Chondrocyte (in vitro differentiated cells): ENCODE data around the gene ADAMTS14. TPM values are rescaled to one million over a fixed set of nuclear protein-coding genes. Genes with fewer than 3 reads are reported as not detected.
"Not testable (repeated sequence)": the region's sequence is repeated elsewhere in the genome, so short reads cannot be mapped to it uniquely, and the experiment has no call there.

Experiments
- DNase-seq: peaks from one replicate; pipeline ENCODE4 v3.0.0; 2021; ENCODE audit warnings: mixed read lengths, low spot score
- H3K27ac Mint-ChIP-seq: one replicate; pipeline ENCODE4 v1.8.0; 2021; ENCODE audit warnings: mild to moderate bottlenecking, moderate library complexity, mixed read lengths; ENCODE audit not compliant: unreplicated experiment
- H3K27me3 Mint-ChIP-seq: 2 replicates; pipeline ENCODE4 v1.8.0; 2021; ENCODE audit warnings: low read depth, mixed read lengths
- H3K36me3 Mint-ChIP-seq: 2 replicates; pipeline ENCODE4 v1.8.0; 2021; ENCODE audit warnings: low read depth, mixed read lengths
- H3K4me1 Mint-ChIP-seq: 2 replicates; pipeline ENCODE4 v1.8.0; 2021; ENCODE audit warnings: low read depth, mild to moderate bottlenecking, mixed read lengths
- H3K4me3 Mint-ChIP-seq: one replicate; pipeline ENCODE4 v1.8.0; 2021; ENCODE audit warnings: mild to moderate bottlenecking, moderate library complexity, mixed read lengths; ENCODE audit not compliant: unreplicated experiment
- H3K9me3 Mint-ChIP-seq: 2 replicates; pipeline ENCODE4 v1.8.0; 2021; ENCODE audit warnings: low read depth, mixed read lengths
- total RNA-seq: library from RNA; stranded (reverse); gene quantifications from 3 replicates; pipeline ENCODE4 v1.2.1, GENCODE V29; 2021
- TF ChIP-seq, protein P1 (sequence below): fragments of 200-600 bp; sonication (generic); IDR thresholded peaks from 2 replicates; pipeline ENCODE4 v1.5.0; 2021; ENCODE audit warnings: antibody characterized with exemption, mild to moderate bottlenecking, moderate library complexity

ADAMTS14 gene
- total RNA-seq, 1 donor from 2014 or later = 7.7 TPM

DNA sequence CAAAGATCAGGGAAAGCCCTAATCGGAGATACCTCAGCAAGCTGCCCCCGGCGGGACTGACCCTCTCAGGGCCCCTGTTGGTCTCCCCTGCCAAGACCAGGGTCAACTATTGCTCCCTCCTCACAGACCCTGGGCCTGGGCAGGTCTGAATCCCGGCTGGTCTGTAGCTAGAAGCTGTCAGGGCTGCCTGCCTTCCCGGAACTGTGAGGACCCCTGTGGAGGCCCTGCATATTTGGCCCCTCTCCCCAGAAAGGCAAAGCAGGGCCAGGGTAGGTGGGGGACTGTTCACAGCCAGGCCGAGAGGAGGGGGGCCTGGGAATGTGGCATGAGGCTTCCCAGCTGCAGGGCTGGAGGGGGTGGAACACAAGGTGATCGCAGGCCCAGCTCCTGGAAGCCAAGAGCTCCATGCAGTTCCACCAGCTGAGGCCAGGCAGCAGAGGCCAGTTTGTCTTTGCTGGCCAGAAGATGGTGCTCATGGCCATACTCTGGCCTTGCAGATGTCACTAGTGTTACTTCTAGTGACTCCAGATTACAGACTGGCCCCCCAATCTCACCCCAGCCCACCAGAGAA lies 88.8 kb downstream of the ADAMTS14 start:
- no peaks in the 10 kb centered on the region for H3K36me3 Mint-ChIP-seq
- H3K4me1 Mint-ChIP-seq = peaks cover 17% of the 10 kb centered on the region
- H3K9me3 Mint-ChIP-seq = no peaks in the 10 kb centered on the region
- H3K27me3 Mint-ChIP-seq = no peaks in the 10 kb centered on the region
- H3K4me3 Mint-ChIP-seq = no peak overlapping the region
- TF ChIP-seq, protein P1, sequence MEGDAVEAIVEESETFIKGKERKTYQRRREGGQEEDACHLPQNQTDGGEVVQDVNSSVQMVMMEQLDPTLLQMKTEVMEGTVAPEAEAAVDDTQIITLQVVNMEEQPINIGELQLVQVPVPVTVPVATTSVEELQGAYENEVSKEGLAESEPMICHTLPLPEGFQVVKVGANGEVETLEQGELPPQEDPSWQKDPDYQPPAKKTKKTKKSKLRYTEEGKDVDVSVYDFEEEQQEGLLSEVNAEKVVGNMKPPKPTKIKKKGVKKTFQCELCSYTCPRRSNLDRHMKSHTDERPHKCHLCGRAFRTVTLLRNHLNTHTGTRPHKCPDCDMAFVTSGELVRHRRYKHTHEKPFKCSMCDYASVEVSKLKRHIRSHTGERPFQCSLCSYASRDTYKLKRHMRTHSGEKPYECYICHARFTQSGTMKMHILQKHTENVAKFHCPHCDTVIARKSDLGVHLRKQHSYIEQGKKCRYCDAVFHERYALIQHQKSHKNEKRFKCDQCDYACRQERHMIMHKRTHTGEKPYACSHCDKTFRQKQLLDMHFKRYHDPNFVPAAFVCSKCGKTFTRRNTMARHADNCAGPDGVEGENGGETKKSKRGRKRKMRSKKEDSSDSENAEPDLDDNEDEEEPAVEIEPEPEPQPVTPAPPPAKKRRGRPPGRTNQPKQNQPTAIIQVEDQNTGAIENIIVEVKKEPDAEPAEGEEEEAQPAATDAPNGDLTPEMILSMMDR = peak; percentile 68
- DNase-seq = peak; percentile 72
- H3K27ac Mint-ChIP-seq = no peak overlapping the region

DNA sequence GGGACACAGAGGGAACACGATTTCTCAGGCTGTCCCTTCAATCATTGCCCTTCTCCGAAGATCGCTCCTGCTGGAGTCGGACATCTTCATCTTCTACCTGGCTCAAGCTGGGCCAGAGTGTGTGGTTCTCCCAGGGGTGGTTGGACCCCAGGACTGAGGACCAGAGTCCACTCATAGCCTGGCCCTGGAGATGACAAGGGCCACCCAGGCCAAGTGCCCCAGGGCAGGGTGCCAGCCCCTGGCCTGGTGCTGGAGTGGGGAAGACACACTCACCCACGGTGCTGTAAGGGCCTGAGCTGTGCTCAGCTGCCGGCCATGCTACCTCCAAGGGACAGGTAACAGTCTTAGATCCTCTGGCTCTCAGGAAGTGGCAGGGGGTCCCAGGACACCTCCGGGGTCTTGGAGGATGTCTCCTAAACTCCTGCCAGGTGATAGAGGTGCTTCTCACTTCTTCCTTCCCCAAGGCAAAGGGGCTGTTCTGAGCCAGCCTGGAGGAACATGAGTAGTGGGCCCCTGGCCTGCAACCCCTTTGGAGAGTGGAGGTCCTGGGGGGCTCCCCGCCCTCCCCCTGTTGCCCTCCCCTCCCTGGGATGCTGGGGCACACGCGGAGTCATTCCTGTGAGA lies 89.5 kb downstream of the ADAMTS14 start:
- Mint-ChIP-seq H3K27ac (no peak overlapping the region), H3K36me3 (peaks cover under 1% of the 10 kb centered on the region), H3K9me3 (no peaks in the 10 kb centered on the region), H3K4me3 (no peak overlapping the region), H3K4me1 (peaks cover 10% of the 10 kb centered on the region), H3K27me3 (peaks cover 3% of the 10 kb centered on the region)
- TF ChIP-seq, protein P1 = no peak
- peak; percentile 87 for DNase-seq

DNA sequence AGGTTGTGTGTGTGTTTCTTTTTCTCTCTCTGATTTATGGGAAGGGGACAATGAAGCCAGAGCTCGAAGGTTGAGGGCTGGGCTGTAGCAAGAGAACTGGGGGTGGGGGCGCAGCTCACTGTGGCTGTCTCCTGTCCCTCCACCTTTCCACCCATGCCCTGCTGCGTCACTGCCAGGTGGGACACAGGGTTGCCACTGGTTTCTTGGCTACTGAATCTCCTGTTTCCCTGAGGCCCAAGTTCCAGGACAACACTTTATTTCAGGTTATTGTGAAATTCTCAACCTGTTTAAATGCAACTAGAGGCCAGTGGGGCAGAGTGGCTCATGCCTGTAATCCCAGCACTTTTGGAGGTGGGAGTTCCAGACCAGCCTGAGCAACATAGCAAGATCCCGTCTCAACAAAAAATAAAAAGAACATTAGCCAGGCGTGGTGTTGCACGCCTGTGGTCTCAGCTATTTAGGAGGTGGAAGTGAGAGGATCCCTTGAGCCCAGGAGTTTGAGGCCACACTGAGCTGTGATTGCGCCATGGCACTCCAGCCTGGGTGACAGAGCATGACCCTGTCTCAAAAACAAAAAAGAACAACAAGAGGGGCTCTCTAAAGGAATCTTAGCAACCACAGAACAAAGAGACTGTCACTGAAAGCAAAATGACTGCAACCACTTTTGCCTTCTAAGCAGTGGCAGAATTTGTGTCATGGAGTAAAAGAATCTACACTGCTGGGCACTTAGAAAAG lies 90.3 kb downstream of the ADAMTS14 start:
- H3K36me3 Mint-ChIP-seq = peaks cover 1% of the 10 kb centered on the region
- peaks cover 7% of the 10 kb centered on the region for H3K4me1 Mint-ChIP-seq
- DNase-seq = no peak
- no peak overlapping the region for H3K4me3 Mint-ChIP-seq
- peaks cover 4% of the 10 kb centered on the region for H3K27me3 Mint-ChIP-seq
- no peaks in the 10 kb centered on the region for H3K9me3 Mint-ChIP-seq
- TF ChIP-seq, protein P1 = no peak
- H3K27ac Mint-ChIP-seq = no peak overlapping the region

DNA sequence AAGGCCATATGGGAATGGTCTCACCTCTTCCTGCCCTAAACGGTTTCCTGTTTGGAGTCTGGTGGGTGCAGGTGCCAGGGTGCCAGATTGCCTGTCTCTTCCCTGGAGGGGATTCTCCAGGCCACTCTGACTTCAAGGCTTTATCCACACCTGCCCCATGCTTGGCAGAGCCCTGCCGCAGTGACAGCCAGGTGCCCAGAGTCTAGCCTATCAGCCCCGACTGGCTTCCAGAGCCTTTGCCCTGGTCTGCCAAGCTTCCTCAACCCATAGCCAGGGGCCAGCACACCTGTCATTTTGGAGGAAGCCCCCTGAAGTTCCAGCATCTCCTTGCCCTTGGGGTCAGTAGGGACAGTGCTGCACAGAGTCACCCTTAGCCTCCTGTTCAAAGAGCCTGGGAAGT lies 91.3 kb downstream of the ADAMTS14 start:
- Mint-ChIP-seq H3K36me3 (peaks cover 1% of the 10 kb centered on the region), H3K4me1 (peaks cover 7% of the 10 kb centered on the region), H3K9me3 (no peaks in the 10 kb centered on the region), H3K4me3 (no peak overlapping the region), H3K27me3 (peaks cover 6% of the 10 kb centered on the region), H3K27ac (no peak overlapping the region)
- DNase-seq = peak; percentile 56
- TF ChIP-seq, protein P1 = no peak

DNA sequence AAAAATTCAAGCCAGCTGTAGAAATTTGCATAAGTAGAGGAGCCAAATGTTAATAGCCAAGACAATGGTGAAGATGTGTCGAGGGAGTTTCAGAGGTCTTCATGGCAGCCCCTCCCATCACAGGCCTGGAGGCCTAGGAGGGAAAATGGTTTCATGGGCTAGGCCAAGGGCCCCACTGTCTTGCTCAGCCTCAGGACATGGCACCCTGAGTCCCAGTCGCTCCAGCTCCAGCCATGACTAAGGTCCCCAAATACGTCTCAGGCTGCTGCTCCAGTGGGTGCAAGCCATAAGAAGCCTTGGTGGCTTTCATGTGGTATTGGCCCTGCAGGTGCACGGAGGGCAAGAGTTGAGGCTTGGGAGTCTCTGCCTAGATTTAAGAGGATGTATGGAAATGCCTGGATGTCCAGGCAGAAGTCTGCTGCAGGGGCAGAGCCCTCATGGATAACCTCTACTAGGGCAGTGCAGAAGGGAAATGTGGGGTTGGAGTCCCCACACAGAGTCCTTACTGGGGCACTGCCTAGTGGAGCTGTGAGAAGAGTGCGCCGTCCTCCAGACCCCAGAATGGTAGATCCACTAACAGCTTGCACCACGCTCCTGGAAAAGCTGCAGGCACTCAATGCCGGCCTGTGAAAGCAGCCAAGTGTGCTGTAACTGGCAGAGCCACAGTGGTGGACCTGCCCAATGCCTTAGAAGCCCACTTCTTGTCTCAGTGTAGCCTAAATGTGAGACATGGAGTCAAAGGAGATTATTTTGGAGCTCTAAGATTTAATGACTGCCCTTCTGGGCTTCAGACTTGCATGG lies 93.7 kb downstream of the ADAMTS14 start:
- H3K36me3 Mint-ChIP-seq = peaks cover 1% of the 10 kb centered on the region
- peaks cover 6% of the 10 kb centered on the region for H3K27me3 Mint-ChIP-seq
- TF ChIP-seq, protein P1 = no peak
- H3K9me3 Mint-ChIP-seq = no peaks in the 10 kb centered on the region
- H3K4me3 Mint-ChIP-seq = no peak overlapping the region
- no peak overlapping the region for H3K27ac Mint-ChIP-seq
- peak; percentile 52 for DNase-seq
- H3K4me1 Mint-ChIP-seq = no peaks in the 10 kb centered on the region

DNA sequence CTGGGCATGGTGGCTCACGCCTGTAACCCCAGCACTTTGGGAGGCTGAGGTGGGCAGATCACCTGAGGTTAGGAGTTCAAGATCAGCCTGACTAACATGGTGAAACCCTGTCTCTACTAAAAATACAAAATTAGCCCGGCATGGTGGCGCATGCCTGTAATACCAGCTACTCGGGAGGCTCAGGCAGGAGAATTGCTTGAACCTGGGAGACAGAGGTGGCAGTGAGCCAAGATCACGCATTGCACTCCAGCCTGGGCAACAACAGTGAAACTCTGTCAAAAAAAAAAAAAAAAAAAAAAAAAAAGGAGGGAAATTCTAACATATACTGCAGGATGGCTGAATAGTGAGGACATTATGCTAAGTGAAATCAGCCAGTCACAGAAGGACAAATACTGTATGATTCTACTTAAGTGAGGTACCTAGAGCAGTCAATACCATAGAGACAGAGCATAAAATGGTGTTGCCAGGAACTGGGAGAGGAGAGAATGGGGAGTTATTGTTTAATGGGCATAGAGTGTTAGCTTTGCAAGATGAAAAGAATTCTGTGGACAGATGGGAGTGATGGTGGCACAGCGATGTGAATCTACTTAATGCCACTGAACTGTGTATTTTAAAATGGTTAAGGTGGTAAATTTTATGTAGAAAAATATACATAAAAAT lies 95.8 kb downstream of the ADAMTS14 start:
- H3K4me1 Mint-ChIP-seq, H3K9me3 Mint-ChIP-seq, H3K27ac Mint-ChIP-seq, H3K36me3 Mint-ChIP-seq, H3K4me3 Mint-ChIP-seq, H3K27me3 Mint-ChIP-seq, DNase-seq: not testable (repeated sequence)
